Keratinocyte (primary cell): ENCODE data around the gene GPR62. TPM values are rescaled to one million over a fixed set of nuclear protein-coding genes. Genes with fewer than 3 reads are reported as not detected.

Experiments
- DNase-seq: peaks from one replicate; pipeline ENCODE4 v3.0.0-alpha.2; 2011; ENCODE audit warnings: low read depth, missing footprints, low spot score
- FAIRE-seq: peaks from 2 replicates; lab custom pipeline; 2011; peaks lifted over from hg19 to GRCh38; lab: Jason Lieb, UNC
- H2AFZ ChIP-seq: 2 replicates; pipeline ENCODE4 v1.6.0; 2012; ENCODE audit warnings: low read length, control low read depth, inconsistent platforms; ENCODE audit not compliant: control insufficient read depth
- H3K27ac ChIP-seq: 2 replicates; pipeline ENCODE4 v1.5.1; 2011; ENCODE audit warnings: low read length; ENCODE audit not compliant: control insufficient read depth, insufficient read depth
- H3K27me3 ChIP-seq: 3 replicates; pipeline ENCODE4 v1.6.0; 2011; ENCODE audit warnings: low read length; ENCODE audit not compliant: control insufficient read depth, insufficient read depth; ENCODE audit errors: extremely low read depth
- H3K36me3 ChIP-seq, 2 experiments: 2 replicates in 1 of 2; 3 replicates in 1 of 2; pipeline ENCODE4 v1.5.1; 2011; ENCODE audit warnings: low read length in 2 of 2, mild to moderate bottlenecking in 1 of 2; ENCODE audit not compliant: control insufficient read depth in 2 of 2, insufficient read depth in 2 of 2; ENCODE audit errors: extremely low read depth in 1 of 2
- H3K4me1 ChIP-seq: 3 replicates; pipeline ENCODE4 v1.5.1; 2011; ENCODE audit warnings: low read length; ENCODE audit not compliant: control insufficient read depth, insufficient read depth; ENCODE audit errors: extremely low read depth
- H3K4me2 ChIP-seq: 3 replicates; pipeline ENCODE4 v1.6.0; 2011; ENCODE audit warnings: low read depth, low read length; ENCODE audit not compliant: control insufficient read depth, insufficient read depth; ENCODE audit errors: extremely low read depth
- H3K4me3 ChIP-seq, 3 experiments: fragments of 200-600 bp in 1 of 3; sonication (generic) in 1 of 3; 2 replicates in 2 of 3; 3 replicates in 1 of 3; pipeline ENCODE4 v1.5.1; 2011 to 2016; ENCODE audit warnings: low read length in 3 of 3, mild to moderate bottlenecking in 3 of 3, control low read depth in 2 of 3, inconsistent platforms in 1 of 3, low read depth in 1 of 3, mixed read lengths in 1 of 3, mixed run types in 1 of 3, moderate library complexity in 1 of 3; ENCODE audit not compliant: control insufficient read depth in 2 of 3, insufficient read depth in 2 of 3; ENCODE audit errors: extremely low read depth in 1 of 3
- H3K79me2 ChIP-seq: 2 replicates; pipeline ENCODE4 v1.6.0; 2012; ENCODE audit warnings: low read length; ENCODE audit not compliant: control insufficient read depth, insufficient read depth
- H3K9ac ChIP-seq: 3 replicates; pipeline ENCODE4 v1.6.0; 2011; ENCODE audit warnings: low read length; ENCODE audit not compliant: control insufficient read depth, insufficient read depth; ENCODE audit errors: extremely low read depth
- H3K9me1 ChIP-seq: 3 replicates; pipeline ENCODE4 v1.6.0; 2011; ENCODE audit warnings: low read length; ENCODE audit not compliant: control insufficient read depth, insufficient read depth; ENCODE audit errors: extremely low read depth
- H3K9me3 ChIP-seq: 2 replicates; pipeline ENCODE4 v1.5.1; 2012; ENCODE audit warnings: low read depth, low read length; ENCODE audit not compliant: control insufficient read depth
- H4K20me1 ChIP-seq: 3 replicates; pipeline ENCODE4 v1.6.0; 2011; ENCODE audit warnings: low read length; ENCODE audit not compliant: control insufficient read depth, insufficient read depth; ENCODE audit errors: extremely low read depth
- CTCF ChIP-seq, 3 experiments: IDR thresholded peaks in 1 of 3; conservative IDR thresholded peaks in 1 of 3; optimal IDR thresholded peaks in 1 of 3; 2 replicates in 2 of 3; 3 replicates in 1 of 3; pipeline versions ENCODE3 to v1.5.1; 2011; ENCODE audit warnings: low read length in 3 of 3, mild to moderate bottlenecking in 3 of 3, moderate library complexity in 2 of 3, control low read depth in 1 of 3, inconsistent platforms in 1 of 3; ENCODE audit not compliant: insufficient read depth in 2 of 3; ENCODE audit errors: extremely low read depth in 1 of 3
- EZH2 ChIP-seq: IDR thresholded peaks from one replicate; pipeline ENCODE4 v1.6.1; 2012; ENCODE audit warnings: inconsistent platforms, mild to moderate bottlenecking, low read length, moderate library complexity
- dilution Hi-C: fragments of 300-500 bp; cut with MboI; formaldehyde crosslinking; loops from one replicate; pipeline ENCODE4 v1.7.0; 2020; ENCODE audit warnings: low sequenced_read_pairs; ENCODE audit not compliant: extremely low pct_ligation_motif_present
- polyA minus RNA-seq, 3 experiments: library from RNA; depleted of rRNA, polyadenylated mRNA; stranded (reverse); fragments of >200 nt; gene quantifications; 1 replicate in 1 of 3; 2 replicates in 1 of 3; 3 replicates in 1 of 3; pipeline ENCODE4 v1.2.3, GENCODE V29; 2011
- polyA plus RNA-seq, 5 experiments: library from polyadenylated mRNA; depleted of rRNA in 3 of 5; stranded (reverse) in 3 of 5; stranded (forward) in 1 of 5; unstranded in 1 of 5; fragments of >200 nt; gene quantifications; 1 replicate in 1 of 5; 2 replicates in 3 of 5; 3 replicates in 1 of 5; pipeline versions ENCODE4 v1.2.1 to v1.2.3, GENCODE V29; 2011 to 2012; ENCODE audit warnings: missing spikeins in 2 of 5, low read depth in 1 of 5, low replicate concordance in 1 of 5

The GPR62 gene, protein sequence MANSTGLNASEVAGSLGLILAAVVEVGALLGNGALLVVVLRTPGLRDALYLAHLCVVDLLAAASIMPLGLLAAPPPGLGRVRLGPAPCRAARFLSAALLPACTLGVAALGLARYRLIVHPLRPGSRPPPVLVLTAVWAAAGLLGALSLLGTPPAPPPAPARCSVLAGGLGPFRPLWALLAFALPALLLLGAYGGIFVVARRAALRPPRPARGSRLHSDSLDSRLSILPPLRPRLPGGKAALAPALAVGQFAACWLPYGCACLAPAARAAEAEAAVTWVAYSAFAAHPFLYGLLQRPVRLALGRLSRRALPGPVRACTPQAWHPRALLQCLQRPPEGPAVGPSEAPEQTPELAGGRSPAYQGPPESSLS
- polyA plus RNA-seq (not detected in 3 replicates), polyA minus RNA-seq (not detected in 3 replicates)
- polyA plus RNA-seq (2011; ENCODE audit: low read depth), result not detected
- not detected in 2 replicates for polyA plus RNA-seq (2011; cell fraction: cytosol; rRNA removed)
- polyA plus RNA-seq (2011; cell fraction: nucleus; rRNA removed), result not detected in 2 replicates
- polyA plus RNA-seq (2012; ENCODE audit: low replicate concordance), result not detected in 2 replicates
- polyA minus RNA-seq (2011; cell fraction: cytosol; rRNA and poly(A)+ RNA removed), result not detected
- not detected in 2 replicates for polyA minus RNA-seq (2011; cell fraction: nucleus; rRNA and poly(A)+ RNA removed)

DNA sequence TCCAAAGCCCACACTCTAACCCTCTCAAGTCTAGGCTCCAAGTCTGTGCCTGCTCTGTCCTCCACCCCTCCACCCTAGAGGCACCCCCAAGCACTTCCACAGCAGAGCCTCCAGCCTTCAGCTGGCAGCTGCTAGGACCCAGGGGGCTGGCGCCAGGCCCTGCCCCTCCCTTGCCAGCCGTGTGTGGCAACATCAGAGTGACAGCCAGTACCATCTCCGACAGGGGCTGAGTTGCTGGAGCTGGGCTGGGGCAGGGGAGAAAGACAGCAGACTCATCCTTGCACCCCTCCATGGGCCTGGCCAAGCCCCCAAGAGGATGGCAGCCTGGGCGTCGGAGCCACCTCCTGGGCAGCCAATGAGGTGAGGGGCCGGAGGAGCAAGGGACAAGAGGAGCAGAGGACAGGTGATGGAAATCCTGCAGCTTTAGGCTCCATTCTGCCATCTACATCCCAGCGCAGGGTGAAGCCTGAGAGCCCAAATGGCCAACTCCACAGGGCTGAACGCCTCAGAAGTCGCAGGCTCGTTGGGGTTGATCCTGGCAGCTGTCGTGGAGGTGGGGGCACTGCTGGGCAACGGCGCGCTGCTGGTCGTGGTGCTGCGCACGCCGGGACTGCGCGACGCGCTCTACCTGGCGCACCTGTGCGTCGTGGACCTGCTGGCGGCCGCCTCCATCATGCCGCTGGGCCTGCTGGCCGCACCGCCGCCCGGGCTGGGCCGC is at the start of gene GPR62:
GPR62 (plus strand) TSS at position 207 of the 718 bp plus-strand sequence; CDS start at position 479, 272 bp downstream.
- FAIRE-seq, result no peak
- Histone ChIP-seq H3K9me3 (no peaks in the 10 kb centered on the region), H3K27me3 (peaks cover 28% of the 10 kb centered on the region), H2AFZ (no peak within 1 kb of the TSS), H3K4me3 (peak within 1 kb of the TSS in 1 of 3 experiments; percentile 20), H3K4me1 (peaks cover 11% of the 10 kb centered on the region), H4K20me1 (no peaks in the 10 kb centered on the region), H3K9ac (no peak within 1 kb of the TSS), H3K79me2 (no peaks in the 10 kb centered on the region), H3K9me1 (no peaks in the 10 kb centered on the region), H3K4me2 (peak within 1 kb of the TSS; percentile 54), H3K36me3 (peaks cover 0 to 19% of the 10 kb centered on the region in 2 experiments), H3K27ac (no peak within 1 kb of the TSS)
- DNase-seq, result no peak
- dilution Hi-C loops, result no loop called here
- TF ChIP-seq CTCF (optimal IDR thresholded peaks at IDR 0.05 in 1 of 3, IDR thresholded peaks at IDR 0.05 in 1 of 3, conservative IDR thresholded peaks at IDR 0.05 in 1 of 3; ENCODE audit: extremely low read depth in 1 of 3, insufficient read depth in 2 of 3, low read length in 3 of 3) (no peak), EZH2 (peak; percentile 67)

DNA sequence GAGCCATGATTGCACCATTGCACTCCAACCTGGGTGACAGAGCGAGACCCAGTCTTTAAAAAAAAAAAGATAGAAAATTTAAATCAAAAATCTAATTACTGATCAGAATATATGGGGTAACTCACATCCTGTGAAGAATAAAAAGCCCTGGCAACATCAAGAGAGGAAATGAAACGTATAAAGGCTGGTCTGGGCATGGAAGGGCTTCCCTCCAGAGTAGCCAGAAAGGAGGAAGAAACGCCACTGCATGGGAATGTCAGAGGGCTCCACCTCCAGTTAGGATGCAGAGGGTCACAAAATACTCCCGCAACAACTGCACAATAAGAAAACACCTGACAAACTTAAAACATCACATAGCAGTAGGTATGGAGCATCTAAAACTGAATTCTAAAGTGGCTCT is 47.2 kb upstream of the GPR62 start:
- peaks cover 4% of the 10 kb centered on the region for H3K9me3 ChIP-seq
- no peak overlapping the region for H3K4me3 ChIP-seq
- no peaks in the 10 kb centered on the region for H3K9me1 ChIP-seq
- no peak overlapping the region for H3K9ac ChIP-seq
- H3K4me2 ChIP-seq, result peak overlapping the region; percentile 25
- TF ChIP-seq CTCF (optimal IDR thresholded peaks at IDR 0.05 in 1 of 3, IDR thresholded peaks at IDR 0.05 in 1 of 3, conservative IDR thresholded peaks at IDR 0.05 in 1 of 3; ENCODE audit: extremely low read depth in 1 of 3, insufficient read depth in 2 of 3, low read length in 3 of 3) (no peak), EZH2 (no peak)
- H2AFZ ChIP-seq, result no peak overlapping the region
- H3K27ac ChIP-seq, result no peak overlapping the region
- no peaks in the 10 kb centered on the region for H3K36me3 ChIP-seq
- no peaks in the 10 kb centered on the region for H3K79me2 ChIP-seq
- no peaks in the 10 kb centered on the region for H4K20me1 ChIP-seq
- no peak for DNase-seq
- peak; percentile 29 for FAIRE-seq
- H3K27me3 ChIP-seq, result no peaks in the 10 kb centered on the region
- dilution Hi-C loops, result no loop called here
- peaks cover 9% of the 10 kb centered on the region for H3K4me1 ChIP-seq
